CD8-positive, alpha-beta memory T cell (primary cell): ENCODE results near the gene SH2D3C. TPM values are rescaled to one million over a fixed set of nuclear protein-coding genes. Genes with fewer than 3 reads are reported as not detected.
"Not testable (repeated sequence)": the region's sequence is repeated elsewhere in the genome, so short reads cannot be mapped to it uniquely, and the experiment has no call there.

Experiments
- CTCF ChIA-PET: fragments of 350-600 bp; sonication (Branson Sonifier 250); formaldehyde crosslinking; loops from one replicate; lab custom pipeline; 2021; ENCODE audit warnings: antibody characterized with exemption; lab: Charles Lee
- POLR2A ChIA-PET: fragments of 350-600 bp; sonication (Branson Sonifier 250); formaldehyde crosslinking; loops from one replicate; lab custom pipeline; 2021; ENCODE audit warnings: antibody characterized with exemption; lab: Charles Lee
- DNase-seq, 5 donors: peaks; one replicate each; pipeline versions ENCODE4 v3.0.0 to v3.0.0-alpha.2; 2020 to 2022; ENCODE audit warnings: mixed read lengths in 1 of 5
- H3K27ac ChIP-seq: one replicate; pipeline ENCODE4 v1.7.0; 2013; ENCODE audit warnings: low read depth, mild to moderate bottlenecking, low read length, moderate library complexity
- H3K27me3 ChIP-seq: 2 replicates; pipeline ENCODE4 v1.7.0; 2013; ENCODE audit warnings: low read length, mild to moderate bottlenecking; ENCODE audit not compliant: insufficient read depth, poor library complexity, severe bottlenecking
- H3K36me3 ChIP-seq: 2 replicates; pipeline ENCODE4 v1.7.0; 2013; ENCODE audit warnings: mild to moderate bottlenecking, low read length, moderate library complexity; ENCODE audit not compliant: insufficient read depth
- H3K4me1 ChIP-seq: 2 replicates; pipeline ENCODE4 v1.7.0; 2013; ENCODE audit warnings: mild to moderate bottlenecking, low read length, moderate library complexity; ENCODE audit not compliant: insufficient read depth
- H3K4me3 ChIP-seq: 2 replicates; pipeline ENCODE4 v1.7.0; 2013; ENCODE audit warnings: mild to moderate bottlenecking, low read length
- H3K9me3 ChIP-seq: 2 replicates; pipeline ENCODE4 v1.7.0; 2013; ENCODE audit warnings: mild to moderate bottlenecking, low read length
- H3K27ac Mint-ChIP-seq, 8 donors: one replicate each; pipeline ENCODE4 v1.8.0; 2020 to 2021; ENCODE audit warnings: mixed read lengths in 8 of 8, mild to moderate bottlenecking in 6 of 8, inconsistent platforms in 3 of 8, moderate library complexity in 3 of 8
- H3K27me3 Mint-ChIP-seq, 2 donors: one replicate each; pipeline ENCODE4 v1.8.0; 2020 to 2021; ENCODE audit warnings: mixed read lengths in 2 of 2, mild to moderate bottlenecking in 1 of 2, moderate library complexity in 1 of 2
- H3K36me3 Mint-ChIP-seq, 3 donors: one replicate each; pipeline ENCODE4 v1.8.0; 2020 to 2021; ENCODE audit warnings: mixed read lengths in 3 of 3, inconsistent platforms in 1 of 3, mild to moderate bottlenecking in 1 of 3
- H3K4me1 Mint-ChIP-seq, 3 donors: one replicate each; pipeline ENCODE4 v1.8.0; 2020 to 2021; ENCODE audit warnings: mixed read lengths in 3 of 3, inconsistent platforms in 1 of 3, mild to moderate bottlenecking in 1 of 3
- H3K4me3 Mint-ChIP-seq, 7 donors: one replicate each; pipeline ENCODE4 v1.8.0; 2020 to 2021; ENCODE audit warnings: mixed read lengths in 7 of 7, mild to moderate bottlenecking in 6 of 7, moderate library complexity in 4 of 7, inconsistent platforms in 2 of 7
- H3K9me3 Mint-ChIP-seq, 5 donors: one replicate each; pipeline ENCODE4 v1.8.0; 2020 to 2022; ENCODE audit warnings: mixed read lengths in 5 of 5, mild to moderate bottlenecking in 3 of 5, moderate library complexity in 2 of 5, inconsistent platforms in 1 of 5
- polyA plus RNA-seq: library from polyadenylated mRNA; unstranded; fragments of 300-500 nt; fragmentation: Illumina TruSeq; gene quantifications from one replicate; pipeline ENCODE4 v1.2.3, GENCODE V29; 2021
- total RNA-seq, 2 experiments: library from RNA; stranded (reverse); gene quantifications; one replicate each; pipeline ENCODE4 v1.2.3, GENCODE V29; 2021

The SH2D3C gene
- total and polyA plus RNA-seq, 3 experiments from 2014 or later, result 13.9 to 50.7 (median 14.1) TPM

DNA sequence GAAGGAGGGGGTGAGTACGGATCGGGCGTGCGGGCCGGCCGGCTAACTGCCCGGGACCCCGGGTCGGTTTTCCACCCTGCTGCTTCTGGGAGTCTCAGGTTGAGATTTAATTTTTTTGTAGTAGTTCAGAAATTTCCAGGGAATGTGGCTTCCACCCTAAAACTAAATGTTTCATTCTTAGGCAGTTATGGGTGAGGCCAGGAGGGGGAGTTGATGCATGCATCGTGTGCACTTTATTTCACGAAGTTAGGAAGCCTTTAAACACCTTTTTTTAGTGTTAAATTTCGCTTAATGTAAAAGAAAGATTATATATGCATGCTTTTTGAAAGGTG is 8.3 kb upstream of the SH2D3C start:
- Mint-ChIP-seq H3K27me3 (peaks cover 0 to 4% of the 10 kb centered on the region in 2 donors), H3K9me3 (no peaks in the 10 kb centered on the region), H3K27ac (peak overlapping the region; percentile 76 to 98 (median 92)), H3K4me3 (peak overlapping the region; percentile 85 to 97 (median 90)), H3K4me1 (peaks cover 52 to 67% (median 67%) of the 10 kb centered on the region in 3 donors), H3K36me3 (peaks cover 5 to 55% (median 10%) of the 10 kb centered on the region in 3 donors)
- no peak for DNase-seq
- Histone ChIP-seq H3K27ac (peak overlapping the region; percentile 65), H3K27me3 (no peaks in the 10 kb centered on the region), H3K36me3 (peaks cover 38% of the 10 kb centered on the region), H3K4me1 (peaks cover 44% of the 10 kb centered on the region), H3K4me3 (peak overlapping the region; percentile 87), H3K9me3 (no peaks in the 10 kb centered on the region)
- ChIA-PET CTCF (interaction anchor here (0.9 to 3.4 kb wide), 7 partner anchors 15 to 130 kb away, joined by 3 to 21 read pairs (median 5); partner anchors contain the start of gene ST6GALNAC4), POLR2A (interaction anchor here (0.8 to 1.0 kb wide), 2 partner anchors 52 to 83 kb away, joined by 3 read pairs; partner anchors contain the start of gene TOR2A)

DNA sequence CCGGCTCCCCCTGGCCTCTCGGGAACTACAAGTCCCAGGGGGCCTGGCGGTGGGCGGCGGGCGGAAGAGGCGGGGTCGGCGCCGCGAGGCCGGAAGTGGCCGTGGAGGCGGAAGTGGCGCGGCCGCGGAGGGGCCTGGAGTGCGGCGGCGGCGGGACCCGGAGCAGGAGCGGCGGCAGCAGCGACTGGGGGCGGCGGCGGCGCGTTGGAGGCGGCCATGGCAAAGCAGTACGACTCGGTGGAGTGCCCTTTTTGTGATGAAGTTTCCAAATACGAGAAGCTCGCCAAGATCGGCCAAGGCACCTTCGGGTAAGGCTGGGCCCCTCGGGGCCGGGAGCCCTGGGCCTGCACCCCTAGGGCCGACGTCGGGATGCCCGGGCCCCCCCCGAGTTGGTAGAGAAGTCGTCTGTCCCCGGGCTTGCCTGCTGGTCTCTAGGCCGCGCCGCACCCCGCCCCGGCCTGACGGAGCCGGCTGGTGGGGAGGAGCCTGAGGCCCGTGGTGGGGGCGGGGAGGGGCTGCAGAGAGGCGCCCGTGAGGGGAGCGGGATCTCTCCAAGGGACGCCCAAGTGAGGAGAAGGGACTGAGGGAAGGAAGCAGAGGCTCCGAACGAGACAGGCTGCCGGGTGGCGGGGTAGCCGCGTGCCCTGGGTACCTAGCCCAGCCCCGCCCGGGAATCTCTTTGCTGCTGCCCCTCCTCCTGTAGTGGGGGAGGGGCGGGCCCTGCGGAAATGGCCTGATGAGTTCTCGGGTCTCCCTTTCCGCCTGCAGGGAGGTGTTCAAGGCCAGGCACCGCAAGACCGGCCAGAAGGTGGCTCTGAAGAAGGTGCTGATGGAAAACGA is 7.7 kb upstream of the SH2D3C start, which contains the start of gene CDK9:
TSS of gene CDK9 (plus strand) at position 102 of the 840 bp plus-strand sequence. CDS start at position 217, 115 bp downstream.
- no peaks in the 10 kb centered on the region for H3K9me3 Mint-ChIP-seq
- Histone ChIP-seq H3K9me3 (no peaks in the 10 kb centered on the region), H3K27ac (peak within 1 kb of the TSS; percentile 65), H3K4me1 (peaks cover 50% of the 10 kb centered on the region), H3K36me3 (peaks cover 38% of the 10 kb centered on the region), H3K27me3 (no peaks in the 10 kb centered on the region), H3K4me3 (peak within 1 kb of the TSS; percentile 87)
- H3K4me1 Mint-ChIP-seq, result peaks cover 57 to 73% (median 73%) of the 10 kb centered on the region in 3 donors
- H3K27ac Mint-ChIP-seq, result peak within 1 kb of the TSS; percentile 95 to 99 (median 98)
- CTCF ChIA-PET, result interaction anchor here (0.7 to 7.5 kb wide), 14 partner anchors 11 to 135 kb away, joined by 3 to 69 read pairs (median 5); partner anchors contain the start of genes FPGS and TOR2A
- peaks cover 0 to 4% of the 10 kb centered on the region in 2 donors for H3K27me3 Mint-ChIP-seq
- POLR2A ChIA-PET, result interaction anchor here (0.5 to 4.2 kb wide), 16 partner anchors 10 to 360 kb away, joined by 3 to 54 read pairs (median 5); partner anchors contain the start of gene TOR2A
- H3K4me3 Mint-ChIP-seq, result peak within 1 kb of the TSS; percentile 85 to 97 (median 90)
- DNase-seq, result peak; percentile 88 to 96 (median 94)
- peaks cover 5 to 50% (median 10%) of the 10 kb centered on the region in 3 donors for H3K36me3 Mint-ChIP-seq

DNA sequence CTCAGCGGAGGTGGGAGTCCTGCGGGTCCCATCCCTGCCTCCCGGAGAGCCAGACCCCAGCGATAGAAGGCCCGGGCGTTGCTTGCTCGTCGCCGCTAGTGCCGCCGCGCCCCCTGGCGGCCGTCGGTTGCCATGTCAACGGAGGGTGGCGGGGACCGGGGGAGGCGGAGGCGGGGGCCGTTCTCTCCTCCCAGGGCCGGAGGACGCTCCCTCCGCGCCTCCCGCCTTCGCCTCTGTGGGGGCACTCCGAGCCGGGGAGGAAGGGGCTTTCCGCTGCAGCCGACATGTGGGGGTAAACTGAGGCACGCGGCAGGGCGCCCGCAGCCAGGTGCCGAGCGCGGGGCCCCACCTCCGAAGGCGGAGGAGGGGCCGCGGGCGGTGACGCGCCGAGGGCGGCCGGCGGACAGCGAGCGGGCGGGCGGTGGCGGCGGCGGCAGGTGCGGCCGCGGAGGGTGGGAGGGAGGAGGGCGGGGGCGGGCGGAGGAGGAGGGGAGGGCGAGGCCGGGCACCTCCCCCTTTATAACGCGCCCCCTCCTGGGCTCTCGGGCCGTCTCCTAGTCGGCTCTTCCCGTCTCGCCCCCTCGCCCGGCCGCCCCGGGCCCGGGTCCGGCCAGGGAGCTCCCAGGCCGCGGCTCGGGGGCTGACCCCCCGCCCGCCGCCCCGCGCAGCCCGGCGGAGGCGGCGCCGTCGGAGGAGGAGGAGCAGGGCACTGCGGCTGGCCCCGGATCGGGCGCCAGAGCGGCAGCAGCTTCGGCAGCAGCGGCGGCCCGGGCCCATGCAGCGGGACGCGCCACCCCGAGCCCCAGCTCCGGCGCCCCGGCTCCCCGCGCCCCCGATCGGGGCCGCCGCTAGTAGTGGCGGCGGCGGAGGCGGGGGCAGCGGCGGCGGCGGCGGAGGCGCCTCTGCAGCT is 6.8 kb upstream of the SH2D3C start:
- peaks cover 0 to 4% of the 10 kb centered on the region in 2 donors for H3K27me3 Mint-ChIP-seq
- Histone ChIP-seq H3K4me3 (peak overlapping the region; percentile 52), H3K4me1 (peaks cover 59% of the 10 kb centered on the region), H3K9me3 (no peaks in the 10 kb centered on the region), H3K27ac (peak overlapping the region; percentile 64), H3K27me3 (no peaks in the 10 kb centered on the region), H3K36me3 (peaks cover 34% of the 10 kb centered on the region)
- peak overlapping the region; percentile 85 to 97 (median 90) for H3K4me3 Mint-ChIP-seq
- peak overlapping the region; percentile 95 to 99 (median 98) for H3K27ac Mint-ChIP-seq
- ChIA-PET POLR2A (interaction anchor here (0.5 to 4.2 kb wide), 18 partner anchors 9 to 359 kb away, joined by 3 to 54 read pairs (median 4); partner anchors contain the start of gene TOR2A), CTCF (interaction anchor here (0.6 to 7.5 kb wide), 25 partner anchors 10 to 207 kb away, joined by 3 to 69 read pairs (median 4); partner anchors contain the start of genes FPGS, PTRH1, ST6GALNAC4 and TOR2A)
- H3K9me3 Mint-ChIP-seq, result no peaks in the 10 kb centered on the region
- peak; percentile 85 to 94 (median 89) for DNase-seq
- H3K36me3 Mint-ChIP-seq, result peaks cover 2 to 42% (median 7%) of the 10 kb centered on the region in 3 donors
- H3K4me1 Mint-ChIP-seq, result peaks cover 59 to 76% (median 76%) of the 10 kb centered on the region in 3 donors

DNA sequence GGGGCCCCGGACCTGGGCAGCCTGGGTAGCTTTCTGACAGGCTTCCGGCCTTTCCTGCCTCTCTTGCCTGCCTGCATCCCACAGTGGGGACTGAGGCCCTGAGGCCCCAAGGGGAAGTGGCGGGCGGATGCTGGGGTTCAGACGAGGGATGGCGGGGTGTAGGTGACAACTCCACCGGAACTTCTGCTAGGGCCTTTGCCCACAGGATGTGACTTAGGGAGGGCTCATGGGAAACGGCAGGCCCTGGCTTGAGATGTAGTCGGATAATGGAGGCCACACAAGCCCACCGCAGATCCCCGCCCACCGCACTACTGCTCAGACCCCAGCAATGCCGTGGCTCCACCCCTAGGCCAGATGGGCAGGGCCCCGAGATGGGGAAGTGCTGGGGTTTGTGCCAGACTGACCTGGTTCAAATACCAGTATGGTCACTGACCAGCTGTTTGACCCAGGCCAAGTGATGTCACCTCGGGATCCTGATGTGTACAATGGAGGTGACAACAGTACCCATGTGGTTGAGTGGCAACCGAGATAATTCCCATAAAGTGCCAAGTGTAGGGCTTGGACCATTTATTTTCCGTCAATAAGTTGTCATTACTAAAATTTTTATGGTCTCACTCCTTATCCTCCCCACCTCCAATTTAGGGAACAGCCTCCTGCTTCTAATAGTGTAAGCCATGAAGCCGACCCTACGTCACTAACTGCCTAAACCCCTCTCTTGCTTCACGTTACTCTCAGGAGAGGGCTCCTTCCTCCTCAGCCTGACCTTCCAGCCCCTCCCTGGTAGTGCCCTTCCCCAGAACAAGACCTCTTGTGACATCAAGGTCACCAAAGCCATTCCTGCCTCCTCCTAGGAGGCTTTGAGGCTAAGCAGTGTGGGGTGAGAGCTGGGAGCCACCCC is 4.9 kb upstream of the SH2D3C start:
- peak overlapping the region; percentile 64 for H3K4me3 ChIP-seq
- Mint-ChIP-seq H3K4me1 (peaks cover 65 to 79% (median 77%) of the 10 kb centered on the region in 3 donors), H3K36me3 (peaks cover 0 to 24% (median 0%) of the 10 kb centered on the region in 3 donors), H3K4me3 (peak overlapping the region; percentile 76 to 92 (median 82)), H3K27me3 (peaks cover 0 to 4% of the 10 kb centered on the region in 2 donors), H3K27ac (peak overlapping the region; percentile 91 to 99 (median 97)), H3K9me3 (no peaks in the 10 kb centered on the region)
- H3K27me3 ChIP-seq, result no peaks in the 10 kb centered on the region
- peak overlapping the region; percentile 75 for H3K27ac ChIP-seq
- no peaks in the 10 kb centered on the region for H3K9me3 ChIP-seq
- H3K36me3 ChIP-seq, result peaks cover 15% of the 10 kb centered on the region
- CTCF ChIA-PET, result interaction anchor here (1.2 to 7.5 kb wide), 10 partner anchors 12 to 138 kb away, joined by 4 to 69 read pairs (median 20); partner anchors contain the start of genes PTRH1, ST6GALNAC4, TOR2A and TTC16
- POLR2A ChIA-PET, result interaction anchor here (1.0 to 4.2 kb wide), 4 partner anchors 13 to 138 kb away, joined by 3 to 54 read pairs (median 4); partner anchors contain the start of gene TOR2A
- DNase-seq, result peak; percentile 70 to 91 (median 79)
- peaks cover 75% of the 10 kb centered on the region for H3K4me1 ChIP-seq

DNA sequence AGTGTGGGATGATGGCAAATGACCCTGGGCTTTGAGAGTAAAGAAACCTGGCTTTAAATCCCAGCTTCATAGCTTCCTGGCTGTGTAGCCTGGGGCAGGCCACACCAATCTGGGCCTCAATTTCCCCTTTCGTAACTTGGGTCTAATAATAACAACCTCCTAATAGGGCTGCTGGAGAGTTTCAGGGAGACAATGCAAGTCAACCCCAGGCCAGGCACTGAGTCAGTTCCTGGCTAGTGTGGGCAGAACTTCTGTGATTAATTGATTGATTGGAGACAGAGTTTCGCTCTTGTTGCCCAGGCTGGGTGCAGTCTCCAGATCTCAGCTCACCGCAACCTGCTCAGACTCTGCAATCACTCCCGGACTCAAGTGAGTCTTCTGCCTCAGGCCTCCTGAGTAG is 3.3 kb upstream of the SH2D3C start:
- Mint-ChIP-seq H3K9me3 (no peaks in the 10 kb centered on the region), H3K4me3 (peak overlapping the region; percentile 14 to 76 (median 38)), H3K27ac (peak overlapping the region; percentile 70 to 100 (median 97)), H3K27me3 (peaks cover 0 to 4% of the 10 kb centered on the region in 2 donors), H3K4me1 (peaks cover 58 to 79% (median 73%) of the 10 kb centered on the region in 3 donors), H3K36me3 (peaks cover 0 to 14% (median 2%) of the 10 kb centered on the region in 3 donors)
- Histone ChIP-seq H3K36me3 (no peaks in the 10 kb centered on the region), H3K27ac (no peak overlapping the region), H3K4me3 (no peak overlapping the region), H3K27me3 (no peaks in the 10 kb centered on the region), H3K4me1 (peaks cover 61% of the 10 kb centered on the region), H3K9me3 (no peaks in the 10 kb centered on the region)
- CTCF ChIA-PET, result interaction anchor here (1.3 to 7.5 kb wide), 3 partner anchors 11 to 139 kb away, joined by 4 to 69 read pairs (median 34); partner anchors contain the start of gene TOR2A
- POLR2A ChIA-PET, result no interaction called here
- DNase-seq, result no peak

DNA sequence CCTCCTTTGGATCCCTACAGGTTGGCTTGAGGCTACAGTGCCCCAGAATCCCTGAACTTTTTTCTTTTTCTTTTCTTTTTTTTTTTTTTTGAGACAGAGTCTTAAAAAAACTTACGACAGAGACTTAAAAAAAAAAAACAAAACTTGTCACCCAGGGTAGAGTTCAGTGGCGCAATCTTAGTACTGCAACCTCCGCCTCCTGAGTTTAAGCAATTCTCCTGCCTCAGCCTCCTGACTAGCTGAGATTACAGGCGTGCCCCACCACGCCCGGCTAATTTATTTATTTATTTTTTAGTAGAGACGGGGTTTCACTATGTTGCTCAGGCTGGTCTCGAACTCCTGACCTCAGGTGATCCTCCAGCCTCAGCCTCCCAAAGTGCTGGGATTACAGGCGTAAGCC is 2.4 kb upstream of the SH2D3C start:
- Mint-ChIP-seq H3K4me1 (peaks cover 60 to 83% (median 76%) of the 10 kb centered on the region in 3 donors), H3K36me3 (peaks cover 0 to 12% (median 2%) of the 10 kb centered on the region in 3 donors), H3K4me3 (peak overlapping the region in 4 of 7 donors; percentile 49 to 100 (median 78)), H3K27ac (peak overlapping the region; percentile 71 to 100 (median 98))
- DNase-seq, result peak in 1 of 5 donors; percentile 39
- peaks cover 63% of the 10 kb centered on the region for H3K4me1 ChIP-seq
- CTCF ChIA-PET, result interaction anchor here (1.3 to 7.5 kb wide), 3 partner anchors 10 to 89 kb away, joined by 5 to 69 read pairs (median 5); partner anchors contain the start of gene TOR2A
- H3K36me3 ChIP-seq, H3K27me3 ChIP-seq, H3K9me3 ChIP-seq, H3K9me3 Mint-ChIP-seq, H3K4me3 ChIP-seq, H3K27me3 Mint-ChIP-seq, H3K27ac ChIP-seq: not testable (repeated sequence)
- POLR2A ChIA-PET, result interaction anchor here (2.3 kb wide), 1 partner anchor 10 kb away, joined by 14 read pairs; no protein-coding TSS in a partner anchor
